ENCODE data around the gene COPS7A. TPM values are rescaled to one million over a fixed set of nuclear protein-coding genes. Genes with fewer than 3 reads are reported as not detected.

The COPS7A gene
- total RNA-seq, 1 experiment from 2014 or later = 40.7 TPM

DNA sequence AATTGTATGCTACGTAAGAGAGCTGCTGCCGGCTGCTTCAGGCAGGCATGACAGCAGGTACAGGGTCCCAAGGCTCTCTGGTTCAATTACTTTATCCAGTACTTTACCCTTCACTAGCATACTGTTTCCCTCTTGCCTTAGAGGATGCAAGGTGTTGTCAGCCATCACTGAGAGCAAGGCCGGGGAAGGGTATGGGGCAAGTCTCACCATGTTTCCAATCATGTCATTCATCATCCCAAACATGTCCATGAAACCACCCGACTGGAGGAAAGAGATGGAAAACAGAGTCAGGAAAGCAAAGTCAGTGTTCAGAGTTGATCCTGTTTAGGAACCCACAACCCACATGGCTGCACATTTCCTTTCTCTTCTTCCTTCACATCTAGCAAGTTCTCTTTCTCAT lies 26.7 kb downstream of the COPS7A start:
- no peak for DNase-seq (ENCODE audit: low spot score)

DNA sequence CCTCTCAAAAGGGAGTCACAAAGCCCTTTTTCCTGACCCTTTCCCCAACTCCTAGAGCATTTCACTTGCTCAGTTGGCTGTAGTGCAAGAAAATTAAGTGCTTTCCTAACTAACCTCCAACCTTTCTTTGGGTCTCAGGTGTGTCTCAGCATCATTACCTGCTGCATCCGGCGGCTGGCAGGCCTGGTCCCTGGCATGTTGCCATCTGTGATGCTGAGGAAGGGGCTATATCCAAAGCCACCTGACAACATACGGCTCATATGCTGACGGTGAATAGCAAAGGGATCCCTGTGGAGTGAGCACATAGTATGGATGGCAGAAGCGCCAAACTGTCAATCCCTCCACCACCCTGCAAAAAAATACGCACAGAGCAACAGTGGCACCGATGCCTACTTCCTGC lies 27.9 kb downstream of the COPS7A start:
- DNase-seq (ENCODE audit: low spot score) = no peak

DNA sequence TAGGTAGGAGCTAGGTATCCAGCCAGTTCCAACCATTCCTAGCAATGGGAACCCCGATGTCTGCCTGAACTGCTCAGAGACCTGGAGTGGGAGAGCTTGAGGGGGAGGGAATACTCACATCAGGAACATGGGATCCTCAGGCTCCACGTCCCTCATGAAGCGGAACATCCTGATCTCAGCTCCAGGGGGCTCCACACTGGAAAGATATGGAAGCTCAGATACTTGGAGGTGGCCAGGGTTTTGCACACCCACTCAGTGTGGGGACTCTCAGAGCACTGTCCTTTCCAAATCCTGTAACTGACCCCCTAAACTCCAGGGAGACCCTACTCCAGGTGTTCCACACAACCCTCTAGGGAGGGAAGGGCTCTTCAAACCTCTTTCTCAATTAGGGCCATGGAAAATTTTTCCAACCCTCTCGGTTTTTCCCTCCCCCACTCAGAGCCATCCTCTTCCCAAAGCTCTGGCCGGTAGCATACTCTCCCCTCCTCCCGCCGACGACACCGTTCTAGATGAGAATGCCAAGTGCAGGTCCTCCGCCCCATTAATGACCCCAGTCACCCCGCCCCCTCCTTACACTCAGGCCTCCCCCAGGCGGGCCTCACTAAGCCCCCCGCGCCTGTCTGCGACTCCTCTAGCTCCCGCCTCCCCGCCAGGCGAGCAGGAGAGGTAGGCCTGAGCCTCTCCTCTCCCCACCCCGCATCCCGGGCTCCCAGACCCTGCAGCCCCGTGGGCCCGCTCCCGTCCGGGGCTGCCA lies 28.5 kb downstream of the COPS7A start:
- no peak for DNase-seq (ENCODE audit: low spot score)

DNA sequence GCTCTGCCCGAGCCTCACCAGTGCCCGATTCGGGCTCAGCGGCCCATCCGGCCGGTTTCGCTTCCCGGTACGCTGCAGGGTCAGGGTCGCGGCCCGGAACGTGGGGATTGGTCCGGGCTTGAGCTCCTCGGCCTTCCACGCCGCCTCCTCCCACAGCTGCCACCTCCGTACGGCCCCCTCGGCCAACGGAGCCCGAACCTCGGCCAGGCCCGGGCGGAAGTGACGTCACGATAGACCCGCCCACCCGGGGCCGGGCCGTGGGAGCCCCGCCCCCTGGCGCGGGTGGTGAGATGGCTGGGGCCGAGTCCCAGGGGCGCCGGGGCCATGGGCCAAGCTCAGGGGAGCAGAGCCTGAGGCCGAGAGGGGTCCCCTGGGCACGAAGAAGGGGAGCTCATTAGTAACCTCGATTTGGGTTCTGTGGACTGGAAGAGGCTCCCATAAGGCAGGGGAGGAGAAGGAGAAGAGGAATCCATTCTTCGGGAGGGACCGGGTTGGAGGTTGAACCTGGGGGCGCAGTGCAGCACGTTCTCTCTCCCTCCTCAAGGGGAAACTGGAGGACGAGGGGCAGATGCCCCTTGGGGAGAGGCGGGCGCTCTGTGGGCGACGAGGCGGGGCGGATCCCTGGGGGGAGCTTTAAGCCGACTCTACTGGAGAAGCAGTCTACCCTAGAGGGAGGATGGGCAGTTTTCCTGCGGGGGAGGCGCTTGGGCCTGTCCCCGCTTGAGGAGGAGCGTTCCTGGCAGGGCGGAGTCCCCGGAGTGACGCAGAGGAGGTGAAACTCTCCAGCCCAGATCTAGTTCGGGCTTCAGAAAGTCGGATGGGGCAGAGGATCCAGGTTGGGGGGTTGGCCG lies 29.3 kb downstream of the COPS7A start, which contains the start of gene MLF2:
Gene MLF2, minus strand, starts transcription at position 221 of the 851 bp plus-strand sequence. CDS start 807 bp downstream, outside the sequence.
- DNase-seq (ENCODE audit: low spot score) = peak; percentile 93

DNA sequence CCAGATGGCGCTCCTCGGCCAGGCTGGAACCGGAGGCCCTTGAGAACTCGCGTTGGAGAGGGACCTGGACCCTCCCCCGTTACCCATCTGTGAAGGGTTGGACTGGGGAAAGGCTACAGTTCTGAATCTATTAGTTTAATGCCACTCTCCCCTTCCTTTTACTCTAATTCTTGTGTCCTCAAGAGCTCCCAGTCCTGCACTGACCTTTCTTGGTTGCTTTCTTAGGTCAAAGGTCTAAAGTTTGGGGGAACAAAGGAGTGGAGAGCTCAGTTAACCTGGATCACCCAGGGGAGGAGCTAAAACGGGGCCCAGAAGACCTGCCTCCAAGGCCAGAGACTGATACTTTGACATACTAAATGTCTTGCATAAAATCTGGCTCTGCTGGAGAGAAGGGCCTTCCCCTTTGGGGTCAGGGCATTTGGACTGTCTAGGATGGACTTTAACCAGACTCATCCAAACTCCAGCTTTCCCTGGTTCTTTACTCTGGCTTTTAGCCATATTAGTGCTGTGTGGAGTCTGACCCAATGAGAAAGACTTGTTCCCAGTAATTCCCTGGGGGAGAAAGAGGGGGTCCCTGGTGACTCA lies 30.0 kb downstream of the COPS7A start:
- DNase-seq (ENCODE audit: low spot score) = no peak

DNA sequence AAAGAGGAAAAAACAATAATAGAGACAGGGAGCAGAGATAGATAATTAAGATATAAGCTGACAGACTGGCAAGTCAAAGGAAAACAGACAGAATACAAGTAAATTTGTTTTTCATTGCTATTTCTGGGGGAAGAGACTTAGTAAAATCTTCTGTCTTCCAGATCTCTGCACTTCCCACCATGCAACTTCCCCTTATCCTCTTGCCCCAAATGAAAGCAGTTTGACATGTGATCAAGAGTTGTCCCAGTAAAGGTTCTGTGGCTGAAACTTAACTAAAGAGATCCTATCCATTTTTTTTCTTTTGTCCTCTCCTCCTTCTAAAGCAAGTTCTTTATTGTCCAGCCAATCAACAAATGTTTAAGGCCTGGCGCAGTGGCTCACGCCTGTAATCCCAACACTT lies 30.6 kb downstream of the COPS7A start:
- no peak for DNase-seq (ENCODE audit: low spot score)

DNA sequence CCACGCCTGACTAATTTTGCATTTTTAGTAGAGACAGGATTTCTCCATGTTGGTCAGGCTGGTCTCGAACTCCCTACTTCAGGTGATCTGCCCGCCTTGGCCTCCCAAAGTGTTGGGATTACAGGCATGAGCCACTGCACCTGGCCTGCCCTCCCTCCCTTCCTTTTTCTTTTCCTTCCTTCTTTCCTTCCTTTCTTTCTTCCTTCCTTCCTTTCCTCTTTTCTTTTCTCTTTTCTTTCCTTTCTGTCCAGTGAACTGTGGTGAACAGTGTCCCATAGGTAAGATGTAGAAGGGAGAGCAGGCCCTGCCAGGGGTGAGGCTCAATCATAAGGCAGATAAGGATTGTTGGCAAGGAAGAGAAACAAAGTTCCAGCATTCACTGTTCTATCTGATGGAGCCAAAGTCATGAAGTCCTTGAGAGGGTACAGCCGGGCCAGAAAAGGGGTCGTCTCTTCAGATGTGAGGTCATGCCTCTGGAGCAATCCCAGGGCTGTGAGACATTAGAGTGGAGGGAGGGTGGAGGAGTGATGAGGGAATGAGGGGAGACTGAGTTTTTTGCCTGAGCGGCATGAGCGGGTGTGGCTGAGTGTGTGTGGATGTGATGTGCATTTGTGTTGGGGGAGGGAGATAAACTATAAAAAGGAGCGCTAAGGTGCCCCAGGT lies 33.3 kb downstream of the COPS7A start:
- no peak for DNase-seq (ENCODE audit: low spot score)

DNA sequence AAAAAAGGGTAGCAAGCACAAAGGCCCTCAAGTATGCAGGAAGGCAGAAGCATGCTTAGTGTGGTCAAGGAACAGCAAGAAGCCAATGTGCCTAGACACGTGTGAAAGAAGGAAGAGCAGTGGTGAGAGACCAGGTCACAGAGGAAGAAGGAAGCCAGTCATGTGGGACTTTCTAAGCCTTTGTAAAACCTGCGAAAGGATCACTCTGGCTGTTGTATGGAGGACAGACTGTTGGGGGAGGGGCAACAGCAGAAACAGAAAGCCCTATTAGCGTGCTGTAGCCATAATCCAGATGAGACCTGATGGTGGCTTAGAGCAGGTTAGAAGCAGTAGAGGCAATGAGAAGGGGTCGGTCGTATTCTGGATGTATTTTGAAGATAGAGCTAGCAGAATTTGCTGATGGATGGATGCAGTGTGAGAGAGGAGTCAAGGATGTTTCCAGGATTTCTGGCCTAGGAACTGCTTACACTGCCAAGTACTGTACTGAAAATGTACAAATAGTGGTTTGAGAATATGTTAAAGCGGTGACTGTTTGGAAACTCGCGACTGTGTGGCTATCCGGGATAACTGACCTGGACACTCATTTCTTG lies 34.8 kb downstream of the COPS7A start:
- no peak for DNase-seq (ENCODE audit: low spot score)

DNA sequence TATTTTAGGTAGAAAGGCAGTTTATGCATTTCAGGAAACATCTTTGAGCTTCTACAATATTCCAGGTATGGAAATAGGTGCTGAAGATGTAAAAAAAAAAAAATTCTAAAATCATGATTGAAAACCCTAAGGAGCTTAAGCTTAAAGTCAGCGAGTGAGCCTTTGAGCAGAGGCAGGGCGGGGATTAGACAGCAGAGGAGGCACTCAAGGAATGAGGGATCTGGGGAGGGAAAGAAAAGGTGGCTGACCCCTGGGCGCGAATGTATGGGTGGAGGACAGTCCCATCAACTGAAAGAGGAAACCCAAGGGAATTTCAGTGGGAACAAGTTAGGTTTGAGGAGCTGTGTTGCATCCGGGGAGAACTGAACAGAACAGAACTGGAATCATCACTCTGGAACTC lies 35.9 kb downstream of the COPS7A start:
- no peak for DNase-seq (ENCODE audit: low spot score)

DNA sequence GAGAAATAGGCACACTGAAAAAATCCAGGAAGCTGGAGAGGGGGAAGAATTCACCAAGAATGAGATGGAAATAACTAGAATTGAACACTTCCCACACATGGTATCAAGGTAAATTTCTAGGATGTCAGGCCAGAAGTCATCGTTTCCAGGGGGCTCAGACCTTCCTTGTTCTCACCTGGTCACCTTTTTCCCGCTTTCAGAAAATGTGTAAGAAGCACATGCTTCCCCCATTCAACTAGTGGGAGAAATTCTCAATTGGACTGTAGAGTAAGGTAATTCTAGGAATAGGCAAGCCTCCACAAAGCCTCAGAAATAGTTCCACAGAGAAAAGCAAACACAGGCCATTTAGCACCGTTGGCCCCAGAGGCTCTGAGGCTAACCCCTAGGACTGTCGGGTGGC lies 39.5 kb downstream of the COPS7A start:
- no peak for DNase-seq (ENCODE audit: low spot score)

DNA sequence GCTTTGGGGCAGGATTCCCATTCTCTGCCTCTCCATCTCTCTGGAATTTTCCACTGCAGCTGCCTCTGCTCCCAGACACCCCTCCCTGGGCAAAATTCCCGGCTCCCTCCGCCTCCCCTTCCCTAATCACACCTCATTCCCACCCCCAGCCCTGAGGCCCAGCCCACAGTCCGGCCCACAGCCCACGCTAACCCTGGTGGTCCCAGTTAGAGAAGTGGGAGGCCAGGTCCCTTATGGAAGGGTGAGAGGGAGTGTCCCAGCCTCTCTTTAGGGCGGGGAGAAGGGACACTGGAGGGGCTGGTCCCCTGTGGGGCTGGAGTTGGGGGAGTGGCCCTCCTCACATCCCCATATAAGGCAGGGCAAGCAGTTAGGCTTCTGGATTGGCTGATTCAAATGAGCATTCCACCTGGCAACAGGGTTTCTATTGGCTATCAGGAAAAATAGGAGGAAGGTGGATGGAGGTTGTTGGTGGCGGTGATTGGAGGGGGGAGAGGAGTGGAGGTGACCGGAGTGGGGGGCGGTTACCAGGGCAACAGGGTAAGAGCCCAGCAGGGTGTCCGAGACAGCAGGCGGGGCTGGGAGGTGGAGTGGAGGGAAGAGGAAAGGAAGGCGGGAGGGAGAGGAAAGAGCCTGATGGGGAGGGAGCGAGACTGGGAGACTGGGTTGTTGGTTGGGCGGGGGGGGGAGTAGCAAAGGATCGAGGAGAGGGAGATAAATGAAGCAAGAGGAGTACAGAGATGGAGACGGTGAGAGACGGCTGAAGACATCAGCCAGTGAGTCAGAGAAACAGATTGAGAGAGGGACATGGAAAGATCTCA lies 40.4 kb downstream of the COPS7A start:
- peak; percentile 98 for DNase-seq (ENCODE audit: low spot score)

DNA sequence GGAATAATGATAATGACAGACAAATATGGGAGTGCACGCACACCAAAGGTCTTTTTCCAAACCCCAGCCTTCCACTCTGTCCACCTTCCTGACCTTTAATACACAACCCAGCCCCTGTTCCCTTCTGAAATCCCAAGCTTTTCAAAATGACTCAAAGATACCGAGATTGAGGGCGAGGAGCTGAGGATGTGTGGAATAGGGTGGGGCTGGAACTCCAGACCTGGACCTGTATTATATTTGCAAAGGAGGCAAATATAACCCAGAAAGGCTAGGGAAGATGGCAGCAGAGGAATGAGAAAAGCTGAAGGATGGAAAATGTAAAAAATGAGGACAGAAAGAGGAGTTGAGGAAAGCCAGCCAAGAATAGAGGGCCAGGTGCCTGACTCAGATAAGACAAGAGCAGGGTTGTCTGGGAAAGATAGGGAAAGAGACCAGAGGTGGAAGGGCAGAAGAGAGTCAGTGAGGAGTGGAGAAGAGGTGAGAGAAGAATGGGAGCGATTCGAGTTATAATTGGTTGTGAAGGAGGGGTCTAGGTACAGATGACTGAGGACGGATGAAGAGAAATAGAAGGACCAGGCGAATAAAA lies 41.3 kb downstream of the COPS7A start:
- no peak for DNase-seq (ENCODE audit: low spot score)

DNA sequence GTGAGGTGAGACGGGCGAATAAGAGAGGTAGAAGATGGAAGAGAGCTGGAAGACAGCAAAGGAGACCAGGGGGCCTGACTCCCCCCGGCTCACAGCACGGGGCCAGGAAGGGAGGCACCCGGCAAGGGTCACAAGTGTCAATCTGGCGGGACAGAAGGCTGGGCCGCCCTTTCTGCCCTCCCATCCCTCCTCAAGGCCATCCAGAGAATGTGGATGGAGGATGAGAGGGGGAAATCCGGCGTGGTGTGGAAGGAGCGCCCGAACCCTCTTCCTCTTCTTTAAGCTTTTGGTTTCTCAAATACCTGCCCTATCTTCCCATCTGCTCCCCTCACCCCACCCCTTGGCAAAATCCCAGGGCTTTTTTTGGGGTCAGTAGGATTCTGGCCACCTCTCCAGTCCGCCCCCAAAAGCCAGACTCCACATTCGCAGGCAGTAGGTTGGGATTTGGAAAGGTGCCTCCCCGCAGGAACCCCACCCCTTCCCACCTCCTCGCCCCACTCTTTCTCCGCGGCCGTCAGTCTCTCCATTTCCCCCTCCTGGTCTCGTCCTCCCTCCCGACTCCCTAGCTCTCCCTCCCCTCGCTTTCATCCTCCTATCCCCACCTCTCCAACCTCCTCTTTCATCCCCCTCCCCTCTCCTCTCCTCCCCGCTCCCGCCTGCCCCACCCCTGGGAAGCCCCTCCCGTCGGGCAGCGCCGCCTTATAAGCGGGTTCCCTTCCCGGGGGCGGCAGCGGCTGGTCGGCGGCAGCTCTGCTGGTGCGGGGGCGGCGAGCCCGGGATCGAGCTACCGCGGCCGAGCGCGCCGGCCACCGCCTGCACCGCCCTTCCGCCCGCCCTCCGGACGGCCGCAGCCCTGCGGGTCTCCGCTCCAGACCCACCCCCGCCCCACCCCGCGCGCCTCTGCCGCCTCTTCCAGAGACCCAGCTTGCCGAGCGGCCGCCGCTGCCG lies 42.1 kb downstream of the COPS7A start, which contains the start of gene PTMS:
Gene PTMS, plus strand, starts transcription at position 730 of the 948 bp plus-strand sequence. CDS start 343 bp downstream, outside the sequence.
- peak; percentile 86 for DNase-seq (ENCODE audit: low spot score)

DNA sequence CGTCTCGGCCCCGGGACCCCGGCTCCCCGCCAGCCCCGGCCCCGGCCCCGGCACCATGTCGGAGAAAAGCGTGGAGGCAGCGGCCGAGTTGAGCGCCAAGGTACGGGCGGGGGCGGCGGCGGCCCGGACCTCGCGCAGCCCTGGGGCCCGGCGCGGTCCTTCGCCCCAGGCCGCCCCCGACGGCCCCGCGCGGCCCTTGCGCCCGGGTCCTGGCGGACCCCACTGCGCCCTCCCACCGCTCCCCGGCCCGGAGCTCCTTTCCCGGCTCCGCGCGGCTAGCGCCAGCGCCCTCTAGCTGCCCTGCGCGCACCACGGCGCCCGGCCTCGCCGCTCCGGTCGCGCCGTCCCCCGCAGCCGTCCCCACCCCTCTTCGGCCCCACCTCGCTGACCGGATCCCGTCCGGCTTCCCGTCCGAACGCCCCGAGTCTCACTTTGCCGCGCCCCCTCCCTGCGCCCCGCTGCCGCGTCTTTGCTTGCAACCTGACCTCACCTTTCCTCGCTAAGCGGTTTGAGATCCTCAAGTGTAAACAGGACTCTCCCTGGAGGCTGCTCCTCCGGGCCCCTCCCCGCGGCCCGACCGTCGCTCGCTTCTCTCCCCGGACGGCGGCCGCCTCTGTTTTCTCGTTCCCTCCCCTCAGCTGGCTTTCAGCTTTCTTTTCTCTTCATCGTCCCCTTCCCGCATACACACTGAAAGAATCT lies 43.0 kb downstream of the COPS7A start:
- DNase-seq (ENCODE audit: low spot score) = no peak

DNA sequence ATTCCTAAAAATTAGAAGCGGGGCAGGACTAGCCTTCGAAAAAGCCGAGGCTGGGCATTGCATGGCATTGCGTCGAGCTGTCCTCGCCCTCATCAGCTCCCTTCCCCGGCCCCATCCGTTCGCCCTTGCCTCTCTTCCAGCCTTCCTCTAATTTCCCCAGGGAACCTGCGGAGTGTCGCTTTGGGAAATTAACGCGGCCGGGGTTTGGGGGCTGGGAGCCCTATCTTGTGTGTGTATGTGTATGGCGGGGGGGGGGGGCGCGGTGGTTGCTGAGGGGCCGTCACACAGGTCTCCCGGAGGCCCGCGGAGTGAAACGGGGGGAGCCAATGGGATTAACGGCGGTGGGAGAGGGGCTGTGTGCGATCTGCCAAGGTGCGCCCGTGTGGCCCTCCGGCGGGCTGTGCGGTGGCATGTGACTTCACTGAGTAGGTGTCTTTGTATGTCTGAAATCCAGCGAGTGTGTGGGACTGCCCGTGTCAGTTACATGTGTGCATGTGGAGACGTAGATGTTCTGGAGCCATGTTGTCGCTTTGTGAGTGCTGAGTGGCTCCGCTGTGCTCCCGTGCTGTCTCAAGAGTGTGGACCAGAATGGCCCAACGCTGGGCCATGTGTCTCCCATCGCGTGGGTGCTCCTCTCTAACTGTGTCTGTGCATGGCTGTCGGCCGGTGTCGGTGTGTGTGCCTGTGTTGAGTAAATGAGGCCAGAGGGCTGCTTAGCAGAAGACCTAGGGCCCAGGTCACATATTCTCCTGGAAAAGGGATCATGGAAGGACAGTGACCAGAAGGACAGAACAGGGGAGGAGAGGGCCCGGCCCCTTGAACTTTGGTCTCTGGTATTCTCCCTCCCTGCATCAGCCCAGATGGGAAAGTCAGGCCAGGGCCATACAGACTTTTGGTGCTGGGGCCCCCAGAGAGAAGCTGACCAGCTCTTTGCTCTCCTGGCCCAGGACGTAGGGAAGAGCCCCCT lies 43.8 kb downstream of the COPS7A start:
- no peak for DNase-seq (ENCODE audit: low spot score)

DNA sequence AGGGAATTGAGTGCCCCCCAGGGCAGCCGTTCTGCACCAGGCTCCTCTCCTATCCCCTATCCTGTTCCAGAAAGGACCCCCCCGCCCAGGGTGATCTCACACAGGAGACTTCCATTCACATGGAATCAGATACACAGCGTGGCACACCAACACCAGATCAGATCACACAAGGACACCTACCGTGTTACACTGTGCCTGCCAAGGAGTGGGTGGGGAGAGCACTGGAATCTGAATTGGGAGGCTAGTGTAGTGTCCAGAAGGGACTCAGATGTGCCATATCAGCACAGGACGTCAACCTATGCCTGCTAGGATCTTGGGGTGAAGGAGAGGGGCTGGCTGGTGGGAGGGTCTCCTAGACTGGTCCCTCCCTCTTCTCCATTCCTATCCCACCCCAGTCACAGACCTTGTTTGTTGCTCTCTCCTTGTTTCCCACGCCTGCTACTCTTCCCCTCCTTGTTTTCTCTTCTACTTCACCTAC lies 44.6 kb downstream of the COPS7A start:
- DNase-seq (ENCODE audit: low spot score) = no peak

DNA sequence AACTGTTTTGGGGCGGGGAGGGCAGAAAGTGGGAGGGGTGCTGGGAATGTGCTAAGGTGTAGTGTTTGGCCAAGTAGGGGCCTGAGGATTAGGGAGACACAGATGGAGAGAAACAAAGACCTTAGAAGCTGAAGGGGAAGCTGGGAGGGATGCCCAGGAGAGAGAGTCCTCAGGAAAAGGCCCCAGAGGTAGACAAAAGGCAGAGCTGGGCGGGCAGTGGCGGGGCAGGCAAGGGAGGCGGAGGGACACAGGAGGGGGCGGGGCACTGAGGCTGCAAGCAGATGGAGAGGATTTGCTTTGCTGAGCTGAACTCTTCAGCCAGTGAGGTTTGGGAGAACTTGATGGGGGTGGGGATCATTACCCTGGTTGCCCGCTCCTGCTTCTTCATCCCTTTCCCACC lies 45.1 kb downstream of the COPS7A start:
- DNase-seq (ENCODE audit: low spot score) = no peak

All from A172 (cell line).